ENCODE results near the gene SLC26A4. TPM values are rescaled to one million over a fixed set of nuclear protein-coding genes. Genes with fewer than 3 reads are reported as not detected.

SLC26A4 gene
- total RNA-seq, 4 donors from 2014 or later = 0.17 to 0.44 (median 0.29) TPM; not detected in 1

DNA sequence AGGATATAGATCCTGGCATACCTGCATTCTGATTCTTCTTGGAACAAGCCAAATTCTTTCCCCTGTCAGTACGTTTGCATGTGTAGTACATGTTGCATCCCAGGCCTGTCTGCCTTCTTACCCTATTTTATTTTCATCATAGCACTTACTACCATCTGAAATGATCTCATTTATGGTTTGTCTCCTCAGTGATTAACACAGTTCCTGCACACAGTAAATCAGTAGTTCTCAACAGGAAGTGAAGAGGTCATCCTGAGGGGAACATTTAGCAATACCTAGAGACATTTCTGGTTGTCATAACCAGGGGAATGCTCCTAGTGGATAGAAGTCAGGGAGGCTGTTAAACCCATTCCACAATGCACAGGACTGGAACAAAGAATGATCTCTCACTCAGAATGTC, 38.2 kb upstream of the SLC26A4 start:
- TF ChIP-seq, protein P1, sequence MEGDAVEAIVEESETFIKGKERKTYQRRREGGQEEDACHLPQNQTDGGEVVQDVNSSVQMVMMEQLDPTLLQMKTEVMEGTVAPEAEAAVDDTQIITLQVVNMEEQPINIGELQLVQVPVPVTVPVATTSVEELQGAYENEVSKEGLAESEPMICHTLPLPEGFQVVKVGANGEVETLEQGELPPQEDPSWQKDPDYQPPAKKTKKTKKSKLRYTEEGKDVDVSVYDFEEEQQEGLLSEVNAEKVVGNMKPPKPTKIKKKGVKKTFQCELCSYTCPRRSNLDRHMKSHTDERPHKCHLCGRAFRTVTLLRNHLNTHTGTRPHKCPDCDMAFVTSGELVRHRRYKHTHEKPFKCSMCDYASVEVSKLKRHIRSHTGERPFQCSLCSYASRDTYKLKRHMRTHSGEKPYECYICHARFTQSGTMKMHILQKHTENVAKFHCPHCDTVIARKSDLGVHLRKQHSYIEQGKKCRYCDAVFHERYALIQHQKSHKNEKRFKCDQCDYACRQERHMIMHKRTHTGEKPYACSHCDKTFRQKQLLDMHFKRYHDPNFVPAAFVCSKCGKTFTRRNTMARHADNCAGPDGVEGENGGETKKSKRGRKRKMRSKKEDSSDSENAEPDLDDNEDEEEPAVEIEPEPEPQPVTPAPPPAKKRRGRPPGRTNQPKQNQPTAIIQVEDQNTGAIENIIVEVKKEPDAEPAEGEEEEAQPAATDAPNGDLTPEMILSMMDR (IDR thresholded peaks at IDR 0.05) = no peak
- no peak for TF ChIP-seq POLR2A (IDR thresholded peaks at IDR 0.05)
- intact Hi-C loops (cut with DNase I; ENCODE audit: low total_unique reads) = no loop called here

GRCh38 chr7:107622894-107623293, 37.7 kb upstream of the SLC26A4 start:
- WGBS, 2 donors = 67 to 71% methylated on average over 2 of the region's 2 CpGs
- intact Hi-C loops (cut with DNase I; ENCODE audit: low total_unique reads) = no loop called here
- DNase-seq (ENCODE audit: low spot score in 2 of 2) = no peak
- TF ChIP-seq, protein P1 (IDR thresholded peaks at IDR 0.05) = no peak
- no peak for TF ChIP-seq POLR2A (IDR thresholded peaks at IDR 0.05)
- no peak overlapping the region for H3K4me3 ChIP-seq (ENCODE audit: low read depth, poor library complexity, severe bottlenecking)

More for the DNA sequence above, 38.2 kb upstream of the SLC26A4 start:
- H3K4me3 ChIP-seq (ENCODE audit: low read depth, poor library complexity, severe bottlenecking) = no peak overlapping the region
- no peak for DNase-seq (ENCODE audit: low spot score in 2 of 2)
- WGBS, 2 donors = 55 to 73% methylated on average over 1 of the region's 1 CpG

- no peak for TF ChIP-seq POLR2A (IDR thresholded peaks at IDR 0.05)
- TF ChIP-seq, protein P1 (IDR thresholded peaks at IDR 0.05) = no peak
- no peak for DNase-seq (ENCODE audit: low spot score in 2 of 2)
- no peak overlapping the region for H3K4me3 ChIP-seq (ENCODE audit: low read depth, poor library complexity, severe bottlenecking)
- intact Hi-C loops (cut with DNase I; ENCODE audit: low total_unique reads) = no loop called here
- WGBS, 2 donors = 98 to 99% methylated on average over 4 of the region's 4 CpGs
Measured at GRCh38 chr7:107627002-107627401, 33.6 kb upstream of the SLC26A4 start.

GRCh38 chr7:107628461-107629064, 32.1 kb upstream of the SLC26A4 start:
- WGBS, 2 donors = 81 to 91% methylated on average over 7 to 8 of the region's 8 CpGs

DNA sequence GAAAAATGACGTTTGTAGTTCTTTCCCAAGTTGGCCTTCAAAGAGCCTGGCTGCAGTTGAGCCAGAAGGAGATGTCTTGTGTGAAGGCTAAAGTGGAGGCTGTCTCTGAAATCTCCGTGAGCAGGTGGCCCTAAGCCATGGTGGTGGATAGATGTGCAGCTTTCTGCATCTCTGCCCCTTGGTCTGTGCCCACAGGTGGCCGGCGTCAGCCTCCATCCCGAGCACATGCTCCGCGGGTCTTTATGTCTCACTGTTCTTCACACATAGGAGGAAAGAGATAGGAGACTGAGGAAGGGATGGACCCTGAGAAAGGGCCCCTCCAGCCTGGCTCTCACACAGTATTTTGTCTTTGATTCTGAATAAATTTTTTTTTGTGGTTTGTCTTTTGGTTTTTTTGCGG, 30.3 kb upstream of the SLC26A4 start:
- WGBS, 2 donors = 92 to 96% methylated on average over 8 of the region's 8 CpGs
- no peak for DNase-seq (ENCODE audit: low spot score in 2 of 2)
- intact Hi-C loops (cut with DNase I; ENCODE audit: low total_unique reads) = no loop called here
- no peak overlapping the region for H3K4me3 ChIP-seq (ENCODE audit: low read depth, poor library complexity, severe bottlenecking)
- TF ChIP-seq POLR2A (IDR thresholded peaks at IDR 0.05) = no peak
- TF ChIP-seq, protein P1 (IDR thresholded peaks at IDR 0.05) = no peak

More at GRCh38 chr7:107628461-107629064, 32.1 kb upstream of the SLC26A4 start:
- H3K4me3 ChIP-seq (ENCODE audit: low read depth, poor library complexity, severe bottlenecking) = no peak overlapping the region
- TF ChIP-seq, protein P1 (IDR thresholded peaks at IDR 0.05) = no peak
- no peak for TF ChIP-seq POLR2A (IDR thresholded peaks at IDR 0.05)
- intact Hi-C loops (cut with DNase I; ENCODE audit: low total_unique reads) = no loop called here
- DNase-seq (ENCODE audit: low spot score in 2 of 2) = no peak
